ENCODE measurements around the gene ZSCAN5C. TPM values are rescaled to one million over a fixed set of nuclear protein-coding genes. Genes with fewer than 3 reads are reported as not detected.

Gene ZSCAN5C
- polyA plus RNA-seq = not detected in 2 replicates

GRCh38 chr19:56201973-56202372 lies at the start of gene ZSCAN5C:
TSS of gene ZSCAN5C (plus strand) at chr19:56202273. CDS start at chr19:56205914, 3,641 bp downstream.

GRCh38 chr19:56175861-56176307 lies 26.2 kb upstream of the ZSCAN5C start, which contains the start of gene GALP:
TSS of gene GALP (plus strand) at chr19:56176008. CDS start at chr19:56177109, 1,101 bp downstream.

GRCh38 chr19:56197646-56198045 lies 4.4 kb upstream of the ZSCAN5C start, which contains the start of gene ZSCAN5B:
TSS of gene ZSCAN5B (minus strand) at chr19:56197783. CDS start at chr19:56193052, 4,731 bp downstream.

Other genes with a start within 250 kb of the ZSCAN5C start
- gene NLRP5, start 215.5 kb upstream of the ZSCAN5C start, polyA plus RNA-seq = not detected in 2 replicates
- gene ZNF787, start 81.0 kb upstream of the ZSCAN5C start, polyA plus RNA-seq = 0.74 and 1.1 TPM in 2 replicates
- 1.7 and 1.9 TPM in 2 replicates for gene ZNF444, start 61.0 kb upstream of the ZSCAN5C start, polyA plus RNA-seq
- not detected in 2 replicates for gene GALP, start 26.3 kb upstream of the ZSCAN5C start, polyA plus RNA-seq
- gene ZSCAN5B, start 4.5 kb upstream of the ZSCAN5C start, polyA plus RNA-seq = not detected in 2 replicates
- gene EDDM13, start 70.5 kb downstream of the ZSCAN5C start, polyA plus RNA-seq = not detected in 2 replicates
- 17.5 and 19.6 TPM in 2 replicates for gene ZSCAN5A, start 112.6 kb downstream of the ZSCAN5C start, polyA plus RNA-seq
- gene ZNF582, start 191.3 kb downstream of the ZSCAN5C start, polyA plus RNA-seq = 4.0 and 15.3 TPM in 2 replicates
- gene ZNF583, start 202.1 kb downstream of the ZSCAN5C start, polyA plus RNA-seq = 10.3 and 21.9 TPM in 2 replicates